CD4-positive, alpha-beta T cell treated with Interleukin-15 for 1 hour (primary cell): ENCODE data around the gene VPS39.

Source experiments
- DNase-seq: peaks from one replicate; pipeline ENCODE4 v3.0.0-alpha.2; 2020

Gene VPS39

DNA sequence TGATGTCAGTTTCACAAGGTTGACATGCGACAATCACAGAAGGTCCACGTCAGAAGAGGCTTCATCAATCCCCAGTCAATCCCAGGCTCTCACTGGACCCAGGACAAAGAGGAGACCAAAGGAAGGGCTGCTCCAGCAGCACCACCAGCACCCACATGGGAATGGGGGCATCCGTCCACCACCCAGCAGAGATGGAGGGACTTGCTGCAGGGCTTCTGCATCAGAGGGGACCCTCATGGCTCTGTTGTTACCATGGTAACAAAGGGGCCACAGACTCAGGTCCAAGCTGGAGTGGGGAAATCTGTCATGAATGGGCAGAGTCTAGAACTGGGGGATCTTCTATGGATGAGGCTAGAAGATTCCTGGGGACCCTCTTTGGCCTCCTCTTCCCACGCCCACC, 64.7 kb downstream of the VPS39 start:
- DNase-seq = no peak

DNA sequence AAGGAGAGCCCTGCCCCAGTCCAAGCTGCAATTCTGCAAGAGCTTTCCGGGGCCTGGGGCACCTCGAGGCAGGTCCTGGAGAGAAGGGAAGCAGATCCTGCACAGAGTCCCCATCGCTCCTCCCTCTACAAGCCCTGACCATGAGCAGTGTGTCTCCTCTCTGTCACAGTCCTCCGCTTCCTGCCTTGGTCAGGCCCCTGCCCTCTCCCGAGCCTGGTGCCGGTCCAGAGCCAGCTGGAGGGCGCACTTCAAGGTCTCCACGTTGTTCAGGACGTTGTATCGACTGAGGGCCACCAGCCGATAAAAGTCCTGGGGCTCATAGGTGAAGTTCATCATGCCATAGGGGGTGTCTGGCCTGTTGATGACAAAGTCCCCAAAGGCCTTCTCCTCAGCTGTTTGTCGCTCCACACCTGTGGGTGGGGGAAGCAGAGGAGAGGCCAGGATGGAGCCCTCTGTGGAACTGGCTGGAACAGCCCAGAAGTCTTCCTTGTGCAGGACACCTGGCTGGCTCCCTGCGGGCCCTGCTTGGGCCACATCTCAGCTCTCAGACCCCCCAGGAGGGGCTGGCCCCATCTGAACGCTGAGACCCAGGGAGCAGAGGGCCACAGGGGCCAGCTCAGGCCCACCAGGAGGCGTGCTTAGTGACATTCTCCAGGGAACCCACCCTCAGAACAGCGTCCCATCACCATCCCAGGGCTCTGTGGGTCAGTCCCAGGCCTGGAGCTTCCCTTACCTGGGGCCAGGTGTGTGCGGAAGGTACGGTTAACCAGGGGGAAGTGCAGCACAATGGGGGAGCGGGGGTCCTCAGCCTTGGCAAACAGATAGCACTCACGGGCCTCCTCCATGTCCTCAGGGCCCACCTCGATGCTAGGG, 66.1 kb downstream of the VPS39 start:
- no peak for DNase-seq

- DNase-seq = no peak
Observed at GRCh38 chr15:42141246-42141645, 66.9 kb downstream of the VPS39 start.

GRCh38 chr15:42140383-42141070, 67.6 kb downstream of the VPS39 start:
- no peak for DNase-seq

DNA sequence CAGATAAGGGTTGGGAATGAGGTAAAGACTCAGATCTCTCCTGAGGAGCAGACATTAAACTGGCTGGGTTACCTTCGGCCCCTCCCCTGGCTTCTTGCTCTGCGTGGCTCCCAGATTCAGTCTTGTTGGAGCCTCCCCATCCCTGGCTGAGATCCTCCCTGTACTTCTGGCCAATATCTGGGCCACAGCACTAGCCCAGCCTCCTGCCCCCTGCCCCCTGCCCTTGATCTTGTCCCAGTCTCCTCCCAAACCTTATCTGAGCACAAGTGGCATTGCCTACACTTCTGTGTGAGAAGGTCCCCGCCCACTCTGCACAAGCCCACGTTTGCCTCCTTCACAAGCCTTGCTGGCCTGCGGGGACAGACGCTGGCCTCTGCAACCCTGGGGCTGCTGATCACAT, 68.5 kb downstream of the VPS39 start:
- no peak for DNase-seq

DNA sequence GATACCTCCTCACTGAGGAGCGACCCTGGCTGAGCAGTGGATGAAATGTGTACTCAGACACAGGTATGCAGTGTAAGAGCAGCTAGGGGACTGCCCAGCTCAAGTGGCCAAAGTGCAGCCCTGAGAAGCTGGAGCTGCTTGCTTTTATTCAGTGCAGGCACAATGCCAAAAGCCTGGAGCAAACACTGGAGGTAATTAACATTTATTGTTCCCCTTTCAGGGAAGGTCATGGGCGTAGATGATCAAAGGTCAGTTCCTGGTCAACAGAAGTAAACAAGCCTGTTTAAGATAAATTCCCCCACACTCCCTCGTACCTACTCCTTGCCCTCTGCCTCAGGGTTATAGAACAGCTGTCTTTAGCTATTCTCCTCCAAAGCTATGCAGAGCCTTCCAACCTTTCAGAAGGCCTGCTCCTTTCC, 69.1 kb downstream of the VPS39 start:
- no peak for DNase-seq

GRCh38 chr15:42138411-42138810, 69.7 kb downstream of the VPS39 start:
- DNase-seq = no peak

- DNase-seq = no peak
Observed at GRCh38 chr15:42137461-42138261, 70.4 kb downstream of the VPS39 start.

DNA sequence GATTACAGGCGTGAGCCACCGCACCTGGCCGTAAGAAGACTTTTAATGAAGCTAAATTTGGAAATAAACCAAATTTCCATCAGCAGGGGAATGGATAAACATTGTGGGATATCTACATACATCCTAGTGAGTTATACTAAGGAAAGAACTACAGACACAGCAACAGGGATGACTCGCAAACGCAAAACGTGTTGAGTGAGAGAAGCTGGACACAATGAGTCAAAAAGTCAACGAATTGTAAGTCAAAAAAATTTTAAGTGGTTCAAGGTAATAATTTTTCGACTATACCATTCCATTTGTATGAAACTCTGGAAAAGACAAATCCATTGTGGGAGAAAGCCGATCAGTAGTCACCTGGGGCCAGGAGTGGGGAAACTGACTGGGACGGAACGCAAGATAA, 71.6 kb downstream of the VPS39 start:
- no peak for DNase-seq

GRCh38 chr15:42135351-42135750, 72.8 kb downstream of the VPS39 start:
- no peak for DNase-seq

- DNase-seq = no peak
Observed at GRCh38 chr15:42134617-42135245, 73.4 kb downstream of the VPS39 start.

GRCh38 chr15:42133886-42134502, 74.1 kb downstream of the VPS39 start:
- DNase-seq = peak; percentile 46

- no peak for DNase-seq
Observed at GRCh38 chr15:42133356-42133755, 74.7 kb downstream of the VPS39 start.

DNA sequence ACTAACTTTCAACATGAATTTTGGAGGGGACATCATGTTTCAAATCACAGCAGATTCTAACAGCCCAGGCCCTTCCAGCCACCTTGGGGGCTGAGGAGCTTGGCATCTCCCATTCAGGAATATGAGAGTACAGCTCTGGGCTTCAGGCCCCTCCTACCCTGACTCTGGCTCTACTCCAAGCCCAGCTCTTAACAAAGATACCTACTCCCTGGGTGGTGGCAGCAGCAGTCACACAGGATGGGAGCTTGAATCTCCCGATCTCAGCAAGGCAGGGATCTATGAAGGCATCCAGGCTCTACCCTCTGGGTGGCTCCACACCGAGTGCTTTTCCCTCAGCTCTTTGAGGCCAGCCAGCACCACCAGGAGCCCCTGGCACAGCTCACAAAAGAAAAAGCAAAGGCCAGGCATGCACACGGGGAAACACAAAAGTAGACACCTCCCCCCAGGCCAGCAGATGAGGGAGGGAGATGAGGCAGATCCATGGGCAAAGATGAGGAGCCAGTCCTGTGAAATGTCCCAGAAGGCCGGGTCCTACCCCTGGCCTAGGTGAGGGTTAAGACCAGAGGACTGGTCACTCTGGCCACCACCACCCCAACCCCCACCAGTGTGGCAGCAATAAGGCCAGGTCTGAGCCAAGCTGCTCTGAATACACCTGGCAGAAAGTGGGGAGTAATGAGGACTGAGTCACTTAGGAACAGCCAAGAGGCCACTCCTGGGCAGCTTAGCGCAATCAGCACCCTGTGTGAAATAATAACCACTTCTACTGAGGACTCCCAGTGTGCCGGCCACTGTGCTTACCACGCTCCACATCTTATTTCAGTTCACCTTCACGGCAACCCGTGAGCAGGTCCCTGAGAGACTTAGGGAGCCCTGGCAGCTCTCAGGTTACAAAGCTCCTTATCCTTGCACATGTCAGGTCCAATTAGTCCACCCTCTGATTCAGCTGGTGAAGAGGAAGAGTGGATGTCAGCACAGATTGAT, 76.0 kb downstream of the VPS39 start:
- no peak for DNase-seq

DNA sequence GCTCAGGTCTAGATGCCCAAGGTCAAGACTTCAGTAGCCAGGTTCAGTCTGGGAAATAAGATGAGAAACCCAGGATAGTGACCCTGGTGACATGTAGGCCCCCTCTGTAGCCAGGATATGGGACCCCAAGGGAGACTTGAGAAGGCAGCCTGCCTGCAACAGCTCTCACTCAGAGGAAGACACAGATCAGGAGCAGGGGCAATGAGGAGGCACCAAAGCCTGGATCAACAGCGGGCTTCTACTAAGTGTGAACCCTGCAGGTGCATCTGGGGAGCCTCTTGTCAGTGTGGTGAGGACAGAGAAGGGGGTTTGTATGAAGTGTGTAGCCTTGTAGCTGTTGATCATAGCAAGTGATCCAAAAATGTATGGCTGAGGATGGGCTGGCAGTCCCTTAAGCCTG, 77.1 kb downstream of the VPS39 start:
- no peak for DNase-seq

GRCh38 chr15:42130246-42130986, 77.7 kb downstream of the VPS39 start:
- DNase-seq = no peak

DNA sequence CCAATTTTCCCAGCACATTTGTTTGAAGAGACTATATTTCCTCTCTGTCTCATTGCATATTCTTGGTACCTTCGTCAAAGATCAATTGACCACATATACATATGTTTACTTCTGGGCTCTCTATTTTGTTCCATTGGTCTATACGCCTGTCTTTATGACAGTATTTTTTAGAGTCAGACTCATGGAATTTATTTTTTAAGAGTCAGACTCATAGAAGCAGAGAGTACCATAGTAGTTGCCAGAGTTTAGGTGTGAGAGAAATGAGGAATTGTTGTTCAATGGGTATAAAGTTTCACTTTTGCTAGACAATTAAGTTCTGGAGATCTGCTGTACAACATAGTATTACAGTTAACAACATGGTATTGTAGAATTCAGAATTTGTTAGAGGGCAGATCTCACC, 78.7 kb downstream of the VPS39 start:
- no peak for DNase-seq

GRCh38 chr15:42128476-42128875, 79.6 kb downstream of the VPS39 start:
- DNase-seq = no peak

DNA sequence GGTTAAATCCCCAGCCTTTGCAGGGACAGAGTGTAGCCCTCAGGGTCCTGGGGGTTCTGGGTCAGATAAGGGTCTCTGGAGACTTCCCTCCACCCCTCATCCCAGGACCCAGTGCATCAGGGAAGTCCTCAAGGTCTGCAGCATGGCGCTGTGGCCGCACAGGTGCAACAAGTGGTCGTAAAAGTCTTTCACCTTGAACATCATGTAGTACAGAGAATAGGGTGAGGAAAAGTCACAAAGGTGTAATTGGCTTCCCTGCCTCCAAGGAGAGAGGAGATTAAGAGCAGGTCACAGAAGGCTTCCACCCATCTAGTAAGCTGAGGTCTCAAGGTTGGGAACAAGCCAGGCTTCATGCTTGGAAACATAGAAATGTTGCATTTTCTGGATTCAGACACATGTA, 84.6 kb downstream of the VPS39 start:
- DNase-seq = no peak

- DNase-seq = no peak
Observed at GRCh38 chr15:42121682-42122081, 86.4 kb downstream of the VPS39 start.

DNA sequence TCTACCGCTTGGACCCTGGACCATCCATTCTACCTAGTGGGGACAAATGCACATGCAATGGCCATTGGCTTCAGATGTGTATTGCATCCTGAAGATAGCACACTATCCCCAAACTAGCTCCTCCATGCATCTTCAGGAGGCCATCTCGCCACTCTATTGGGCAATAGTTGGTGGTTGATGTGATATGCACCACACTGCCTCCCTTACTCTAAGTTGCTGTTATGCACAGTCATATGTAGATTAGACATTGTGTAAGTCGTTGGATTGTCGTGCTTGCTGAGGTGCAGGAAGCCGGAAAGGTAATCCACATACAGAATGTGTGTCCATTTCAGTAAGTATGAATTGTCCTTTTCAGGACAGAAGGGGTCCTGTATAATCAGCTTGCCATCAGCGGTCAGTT, 87.1 kb downstream of the VPS39 start:
- no peak for DNase-seq
